Right lobe of liver (tissue), 6 donors: ENCODE results near the gene SLC9C1. TPM values are rescaled to one million over a fixed set of nuclear protein-coding genes. Genes with fewer than 3 reads are reported as not detected.
A peak's percentile ranks its signal among the peaks of the same experiment; 100 is the strongest.

Experiments
- ATAC-seq, 4 donors: fragments of 200-7000 bp; cut with Tn5 transposase; one replicate each; pipeline ENCODE4 v1.9.1; 2020; ENCODE audit warnings: mild to moderate bottlenecking in 4 of 4, moderate library complexity in 4 of 4
- DNase-seq, 3 donors: peaks; one replicate each; pipeline ENCODE4 v3.0.0-alpha.2; 2020
- H3K27ac ChIP-seq, 3 donors: fragments of 200-600 bp; one replicate each; pipeline ENCODE4 v1.8.0; 2022
- H3K27me3 ChIP-seq, 2 donors: fragments of 200-600 bp; one replicate each; pipeline ENCODE4 v1.8.0; 2022
- H3K36me3 ChIP-seq, 4 donors: fragments of 200-600 bp; sonication (generic) in 1 of 4; one replicate each; pipeline versions ENCODE4 v1.5.1 to v1.8.0; 2017 to 2022; ENCODE audit warnings: control low read depth in 1 of 4
- H3K4me1 ChIP-seq, 4 donors: fragments of 200-600 bp; sonication (generic) in 1 of 4; one replicate each; pipeline versions ENCODE4 v1.5.1 to v1.8.0; 2017 to 2022; ENCODE audit warnings: control low read depth in 1 of 4
- H3K4me3 ChIP-seq, 3 donors: fragments of 200-600 bp; one replicate each; pipeline ENCODE4 v1.8.0; 2022
- H3K9me3 ChIP-seq, 4 donors: fragments of 200-600 bp; sonication (generic) in 1 of 4; one replicate each; pipeline versions ENCODE4 v1.5.1 to v1.8.0; 2017 to 2022; ENCODE audit warnings: control low read depth in 1 of 4
- CTCF ChIP-seq, 4 donors: fragments of 200-600 bp in 3 of 4; fragments of 450-650 bp in 1 of 4; IDR thresholded peaks; one replicate each; pipeline versions ENCODE4 v1.5.1 to v1.8.0; 2016 to 2022; ENCODE audit warnings: antibody characterized with exemption in 4 of 4, mild to moderate bottlenecking in 2 of 4
- POLR2A ChIP-seq: fragments of 450-650 bp; IDR thresholded peaks from one replicate; pipeline ENCODE4 v1.6.1; 2017; ENCODE audit warnings: antibody characterized with exemption, mild to moderate bottlenecking
- WGBS: methylation state at CpG from one replicate; pipeline ENCODE4 v1.1.6; 2018; ENCODE audit warnings: low coverage, low lambda C conversion rate; ENCODE audit not compliant: insufficient coverage; ENCODE audit errors: missing lambda C conversion rate; 5-methylcytosine and 5-hydroxymethylcytosine counted together
- intact Hi-C, 2 donors: fragments of 100-400 bp; cut with DNase I; formaldehyde crosslinking; loops; one replicate each; pipeline versions ENCODE4 v1.11.2 to v1.14.1; 2022
- total RNA-seq, 6 experiments: library from RNA; depleted of rRNA in 2 of 6; stranded (reverse); fragments of >200 nt in 2 of 6; fragmentation: NEBNext Ultra II Directional in 3 of 6; extraction: Animal tissue kit (Norgen Biotek cat#: 25700) in 3 of 6; gene quantifications; one replicate each; pipeline versions ENCODE4 v1.1.0 to v1.2.4, GENCODE V29; 2016 to 2023
- donor health status: DM: no; HTN: yes; CAD: no.
- donor health status: DM: no; HTN: no; CAD: no.
- donor health status: DM: no; HTN: no; CAD: no.
- donor health status: DM: no; HTN: yes; CAD: no.
- donor health status: DM: no; HTN: yes; CAD: no.

SLC9C1 gene
- total RNA-seq, 6 experiments from 2014 or later = not detected

GRCh38 chr3:112138219-112138969, 155.6 kb downstream of the SLC9C1 start:
- no peak overlapping the region for H3K4me3 ChIP-seq
- TF ChIP-seq POLR2A = no peak
- TF ChIP-seq CTCF (IDR thresholded peaks at IDR 0.05) = no peak
- no peak for ATAC-seq
- no peak for DNase-seq
- no peaks in the 10 kb centered on the region for H3K9me3 ChIP-seq
- no peaks in the 10 kb centered on the region for H3K36me3 ChIP-seq
- intact Hi-C loops = no loop called here
- no peak overlapping the region for H3K27ac ChIP-seq
- WGBS = 21% methylated on average over 1 of the region's 1 CpG
- H3K4me1 ChIP-seq = no peaks in the 10 kb centered on the region
- H3K27me3 ChIP-seq = no peaks in the 10 kb centered on the region

GRCh38 chr3:112137781-112138180, 156.2 kb downstream of the SLC9C1 start:
- 23% methylated on average over 4 of the region's 4 CpGs for WGBS
- no peaks in the 10 kb centered on the region for H3K9me3 ChIP-seq
- H3K27me3 ChIP-seq = no peaks in the 10 kb centered on the region
- no peaks in the 10 kb centered on the region for H3K4me1 ChIP-seq
- no peaks in the 10 kb centered on the region for H3K36me3 ChIP-seq
- no peak for TF ChIP-seq POLR2A
- no peak for TF ChIP-seq CTCF (IDR thresholded peaks at IDR 0.05)
- no peak for DNase-seq
- ATAC-seq = no peak
- H3K27ac ChIP-seq = no peak overlapping the region
- no peak overlapping the region for H3K4me3 ChIP-seq
- intact Hi-C loops = no loop called here

GRCh38 chr3:112136959-112137693, 156.9 kb downstream of the SLC9C1 start:
- DNase-seq = no peak
- 25% methylated on average over 5 of the region's 5 CpGs for WGBS

GRCh38 chr3:112136046-112136445, 158.0 kb downstream of the SLC9C1 start:
- H3K4me3 ChIP-seq = no peak overlapping the region
- no peaks in the 10 kb centered on the region for H3K27me3 ChIP-seq
- ATAC-seq = no peak
- intact Hi-C loops = no loop called here
- H3K27ac ChIP-seq = no peak overlapping the region
- WGBS = 67% methylated on average over 1 of the region's 1 CpG
- H3K4me1 ChIP-seq = no peaks in the 10 kb centered on the region
- no peak for TF ChIP-seq CTCF (IDR thresholded peaks at IDR 0.05)
- no peak for TF ChIP-seq POLR2A
- H3K36me3 ChIP-seq = no peaks in the 10 kb centered on the region
- no peak for DNase-seq
- no peaks in the 10 kb centered on the region for H3K9me3 ChIP-seq

More at GRCh38 chr3:112136959-112137693, 156.9 kb downstream of the SLC9C1 start:
- intact Hi-C loops = no loop called here
- H3K9me3 ChIP-seq = no peaks in the 10 kb centered on the region
- H3K27ac ChIP-seq = no peak overlapping the region
- TF ChIP-seq CTCF (IDR thresholded peaks at IDR 0.05) (peak; percentile 26 to 60 (median 50)), POLR2A (no peak)
- H3K4me1 ChIP-seq = no peaks in the 10 kb centered on the region
- no peak overlapping the region for H3K4me3 ChIP-seq
- no peaks in the 10 kb centered on the region for H3K36me3 ChIP-seq
- no peaks in the 10 kb centered on the region for H3K27me3 ChIP-seq
- peak; percentile 60 to 72 (median 68) for ATAC-seq
